CD4-positive, alpha-beta T cell (primary cell): ENCODE data around the gene PLA2G15. TPM values are rescaled to one million over a fixed set of nuclear protein-coding genes. Genes with fewer than 3 reads are reported as not detected.
A peak's percentile ranks its signal among the peaks of the same experiment; 100 is the strongest.

Experiments used
- ATAC-seq: fragments of 200-7000 bp; cut with Tn5 transposase; one replicate; pipeline ENCODE4 v1.10.0; 2022; ENCODE audit warnings: mild to moderate bottlenecking; ENCODE audit not compliant: poor library complexity
- CTCF ChIA-PET: fragments of 350-600 bp; sonication (Branson Sonifier 250); formaldehyde crosslinking; loops from one replicate; lab custom pipeline; 2021; ENCODE audit warnings: antibody characterized with exemption, inconsistent platforms; lab: Charles Lee
- POLR2A ChIA-PET: fragments of 350-600 bp; sonication (Branson Sonifier 250); formaldehyde crosslinking; loops from one replicate; lab custom pipeline; 2021; ENCODE audit warnings: antibody characterized with exemption, inconsistent platforms; lab: Charles Lee
- DNase-seq, 14 experiments: peaks; one replicate each; pipeline ENCODE4 v3.0.0-alpha.2; 2013 to 2020; ENCODE audit warnings: mixed read lengths in 2 of 14
- H3K27ac ChIP-seq, 2 donors: one replicate each; pipeline versions ENCODE4 v1.5.1 to v1.7.0; 2013; ENCODE audit warnings: low read length in 2 of 2, low read depth in 1 of 2, mild to moderate bottlenecking in 1 of 2
- H3K27me3 ChIP-seq, 2 experiments: 1 replicate in 1 of 2; 2 replicates in 1 of 2; pipeline versions ENCODE4 v1.6.1 to v1.7.0; 2013; ENCODE audit warnings: low read length in 2 of 2, control low read depth in 1 of 2, mild to moderate bottlenecking in 1 of 2, moderate library complexity in 1 of 2; ENCODE audit not compliant: insufficient read depth in 2 of 2, control insufficient read depth in 1 of 2
- H3K36me3 ChIP-seq: one replicate; pipeline ENCODE4 v1.6.1; 2013; ENCODE audit warnings: low read length, control low read depth; ENCODE audit not compliant: insufficient read depth
- H3K4me1 ChIP-seq: one replicate; pipeline ENCODE4 v1.6.1; 2013; ENCODE audit warnings: low read length, control low read depth; ENCODE audit not compliant: insufficient read depth
- H3K4me3 ChIP-seq: one replicate; pipeline ENCODE4 v1.5.1; 2013; ENCODE audit warnings: mild to moderate bottlenecking, low read length, moderate library complexity
- H3K9me3 ChIP-seq, 2 experiments: 1 replicate in 1 of 2; 2 replicates in 1 of 2; pipeline versions ENCODE4 v1.6.1 to v1.7.0; 2013; ENCODE audit warnings: low read length in 2 of 2, mild to moderate bottlenecking in 2 of 2, control low read depth in 1 of 2, moderate library complexity in 1 of 2; ENCODE audit not compliant: control insufficient read depth in 1 of 2, insufficient read depth in 1 of 2
- H3K27ac Mint-ChIP-seq: one replicate; pipeline ENCODE4 v1.8.0; 2020; ENCODE audit warnings: mixed read lengths
- H3K27me3 Mint-ChIP-seq: one replicate; pipeline ENCODE4 v1.8.0; 2021; ENCODE audit warnings: mixed read lengths
- H3K36me3 Mint-ChIP-seq: one replicate; pipeline ENCODE4 v1.8.0; 2021; ENCODE audit warnings: low read depth, mixed read lengths
- H3K4me1 Mint-ChIP-seq: one replicate; pipeline ENCODE4 v1.8.0; 2021; ENCODE audit warnings: low read depth, mixed read lengths
- H3K4me3 Mint-ChIP-seq: one replicate; pipeline ENCODE4 v1.8.0; 2020; ENCODE audit warnings: mild to moderate bottlenecking, mixed read lengths
- H3K9me3 Mint-ChIP-seq: one replicate; pipeline ENCODE4 v1.8.0; 2020; ENCODE audit warnings: mixed read lengths
- intact Hi-C, 2 experiments: fragments of 100-400 bp; cut with DNase I in 1 of 2; cut with micrococcal nuclease in 1 of 2; formaldehyde crosslinking; loops; one replicate each; pipeline versions ENCODE4 v1.15.1 to v1.9.0; 2023 to 2025; cut with DNase I, micrococcal nuclease
- total RNA-seq, 174 experiments: library from RNA in 2 of 174; stranded (reverse) in 2 of 174; gene quantifications; one replicate each; pipeline ENCODE4 v1.2.3 and lab custom pipeline; 2021 to 2026
- TF ChIP-seq, protein P1 (sequence below): fragments of 200-600 bp; IDR thresholded peaks from one replicate; pipeline ENCODE4 v1.8.0; 2022; ENCODE audit warnings: antibody characterized with exemption, mild to moderate bottlenecking

PLA2G15 gene
- total RNA-seq, 2 experiments from 2014 or later = 4.3 to 4.7 TPM

DNA sequence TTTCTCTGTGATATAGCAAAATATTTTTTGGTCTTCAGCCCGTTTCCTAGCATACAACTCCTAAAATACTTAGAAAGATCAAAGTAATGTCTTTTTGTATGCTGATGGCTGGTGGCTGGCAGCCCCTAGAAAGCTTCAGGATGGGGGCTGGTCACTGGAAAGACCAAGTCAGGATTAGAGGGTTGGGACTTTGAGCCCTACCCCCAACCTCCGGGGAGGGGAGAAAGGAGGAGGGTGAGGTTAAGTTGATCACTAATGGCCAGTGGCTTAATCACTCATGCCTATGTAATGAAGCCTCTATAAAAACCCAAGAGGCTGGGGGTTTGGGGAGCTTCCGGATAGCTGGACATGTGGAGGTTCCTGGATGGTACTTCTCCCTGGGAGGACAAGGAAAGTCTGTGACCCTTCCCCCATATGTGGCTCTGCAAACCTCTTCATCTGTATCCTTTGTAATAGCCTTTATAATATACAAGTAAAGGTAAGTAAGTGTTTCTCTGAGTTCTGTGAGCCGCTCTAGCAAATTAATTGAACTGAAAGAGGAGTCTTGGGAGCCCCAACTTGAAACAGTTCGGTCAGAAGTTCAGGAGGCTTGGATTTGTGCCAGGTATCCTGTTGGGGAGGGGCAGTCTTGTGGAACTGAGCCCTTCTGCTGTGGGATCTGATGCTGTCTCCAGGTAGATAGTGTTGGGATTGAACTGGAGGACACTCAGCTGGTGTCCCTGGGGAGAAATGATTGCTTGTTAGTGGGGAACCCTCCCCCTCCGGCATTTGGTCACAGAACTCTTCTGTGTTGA is 22.6 kb downstream of the PLA2G15 start:
- ChIA-PET CTCF (interaction anchor here (1.5 kb wide), 1 partner anchor 61 kb away, joined by 5 read pairs; no protein-coding TSS in a partner anchor), POLR2A (interaction anchor here (1.5 to 12.9 kb wide), 2 partner anchors 18 to 43 kb away, joined by 3 to 271 read pairs; partner anchors contain the start of genes PRMT7 and SLC7A6OS)
- Histone ChIP-seq H3K36me3 (peaks cover 32% of the 10 kb centered on the region), H3K27ac (peak overlapping the region; percentile 47 to 70), H3K4me3 (no peak overlapping the region), H3K27me3 (no peaks in the 10 kb centered on the region), H3K4me1 (peaks cover 84% of the 10 kb centered on the region), H3K9me3 (no peaks in the 10 kb centered on the region)
- Mint-ChIP-seq H3K36me3 (peaks cover 69% of the 10 kb centered on the region), H3K9me3 (no peaks in the 10 kb centered on the region), H3K4me3 (peak overlapping the region; percentile 70), H3K27ac (peak overlapping the region; percentile 94), H3K4me1 (peaks cover 85% of the 10 kb centered on the region), H3K27me3 (no peaks in the 10 kb centered on the region)
- DNase-seq = peak in 1 of 14 experiments; percentile 19
- intact Hi-C loops = no loop called here
- no peak for ATAC-seq
- TF ChIP-seq, protein P1, sequence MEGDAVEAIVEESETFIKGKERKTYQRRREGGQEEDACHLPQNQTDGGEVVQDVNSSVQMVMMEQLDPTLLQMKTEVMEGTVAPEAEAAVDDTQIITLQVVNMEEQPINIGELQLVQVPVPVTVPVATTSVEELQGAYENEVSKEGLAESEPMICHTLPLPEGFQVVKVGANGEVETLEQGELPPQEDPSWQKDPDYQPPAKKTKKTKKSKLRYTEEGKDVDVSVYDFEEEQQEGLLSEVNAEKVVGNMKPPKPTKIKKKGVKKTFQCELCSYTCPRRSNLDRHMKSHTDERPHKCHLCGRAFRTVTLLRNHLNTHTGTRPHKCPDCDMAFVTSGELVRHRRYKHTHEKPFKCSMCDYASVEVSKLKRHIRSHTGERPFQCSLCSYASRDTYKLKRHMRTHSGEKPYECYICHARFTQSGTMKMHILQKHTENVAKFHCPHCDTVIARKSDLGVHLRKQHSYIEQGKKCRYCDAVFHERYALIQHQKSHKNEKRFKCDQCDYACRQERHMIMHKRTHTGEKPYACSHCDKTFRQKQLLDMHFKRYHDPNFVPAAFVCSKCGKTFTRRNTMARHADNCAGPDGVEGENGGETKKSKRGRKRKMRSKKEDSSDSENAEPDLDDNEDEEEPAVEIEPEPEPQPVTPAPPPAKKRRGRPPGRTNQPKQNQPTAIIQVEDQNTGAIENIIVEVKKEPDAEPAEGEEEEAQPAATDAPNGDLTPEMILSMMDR = no peak

DNA sequence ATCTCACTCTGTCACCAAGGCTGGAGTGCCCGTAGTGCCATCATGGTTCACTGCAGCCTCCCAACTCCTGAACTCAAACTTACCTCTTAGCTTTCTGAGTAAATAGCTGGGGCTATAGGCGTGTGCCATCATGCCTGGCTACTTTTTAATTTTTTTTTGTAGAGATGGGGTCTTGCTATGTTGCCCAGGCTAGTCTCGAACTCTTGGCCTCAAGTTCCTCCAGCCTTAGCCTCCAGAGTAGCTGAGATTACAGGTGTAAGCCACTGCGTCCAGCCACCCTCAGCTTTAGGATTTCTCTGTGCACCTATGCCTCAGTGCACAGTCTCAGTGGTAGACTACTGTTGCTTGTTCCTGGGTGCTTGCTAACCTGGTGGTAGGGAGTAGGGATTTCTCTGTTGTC is 24.6 kb downstream of the PLA2G15 start:
- Histone ChIP-seq H3K4me3 (no peak overlapping the region), H3K36me3 (peaks cover 41% of the 10 kb centered on the region)
- POLR2A ChIA-PET = interaction anchor here (1.1 to 12.9 kb wide), 3 partner anchors 16 to 185 kb away, joined by 4 to 271 read pairs (median 7); partner anchors contain the start of genes NFATC3, PRMT7 and SLC7A6OS

DNA sequence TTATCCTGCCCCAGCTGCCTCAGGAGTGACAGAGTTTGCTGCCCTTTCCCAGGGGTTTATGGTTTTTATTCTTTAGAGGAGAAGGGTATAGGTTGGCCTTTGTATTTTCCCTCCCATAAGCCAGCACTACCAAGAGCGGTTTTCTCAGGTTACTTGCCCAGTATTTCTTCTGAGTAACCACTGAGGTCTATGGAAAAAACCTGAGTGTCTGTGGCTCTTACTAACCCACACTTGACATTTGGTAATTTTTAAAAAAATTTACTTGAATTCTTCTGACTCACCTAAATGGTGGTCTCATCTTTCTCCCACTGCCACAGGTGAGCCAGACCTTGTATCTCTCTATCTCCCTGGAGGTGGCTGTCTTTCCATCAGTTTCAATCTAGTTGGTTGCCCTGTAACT is 25.2 kb downstream of the PLA2G15 start:
- Histone ChIP-seq H3K4me1 (peaks cover 96% of the 10 kb centered on the region), H3K9me3 (no peaks in the 10 kb centered on the region), H3K4me3 (no peak overlapping the region), H3K27me3 (no peaks in the 10 kb centered on the region), H3K36me3 (peaks cover 46% of the 10 kb centered on the region), H3K27ac (peak overlapping the region; percentile 71 to 84)
- no peaks in the 10 kb centered on the region for H3K9me3 Mint-ChIP-seq
- intact Hi-C loops = no loop called here
- TF ChIP-seq, protein P1 = no peak
- DNase-seq (peak in 3 of 14 experiments; percentile 23 to 63 (median 46)), ATAC-seq (no peak)
- peaks cover 91% of the 10 kb centered on the region for H3K4me1 Mint-ChIP-seq
- ChIA-PET CTCF (interaction anchor here (0.7 to 3.9 kb wide), 4 partner anchors 9 to 15 kb away, joined by 3 to 23 read pairs (median 12); no protein-coding TSS in a partner anchor), POLR2A (interaction anchor here (1.7 to 12.9 kb wide), 2 partner anchors 15 to 41 kb away, joined by 7 to 271 read pairs; partner anchors contain the start of genes PRMT7 and SLC7A6OS)
- H3K27ac Mint-ChIP-seq = peak overlapping the region; percentile 94
- peak overlapping the region; percentile 18 for H3K4me3 Mint-ChIP-seq
- H3K36me3 Mint-ChIP-seq = peaks cover 75% of the 10 kb centered on the region
- H3K27me3 Mint-ChIP-seq = no peaks in the 10 kb centered on the region

More for the DNA sequence above, 24.6 kb downstream of the PLA2G15 start:
- Mint-ChIP-seq H3K9me3 (no peaks in the 10 kb centered on the region), H3K36me3 (peaks cover 75% of the 10 kb centered on the region), H3K4me1 (peaks cover 91% of the 10 kb centered on the region), H3K27ac (peak overlapping the region; percentile 94), H3K27me3 (no peaks in the 10 kb centered on the region), H3K4me3 (peak overlapping the region; percentile 77)
- no peak for ATAC-seq
- Histone ChIP-seq H3K4me1 (peaks cover 91% of the 10 kb centered on the region), H3K27ac (peak overlapping the region; percentile 71 to 84), H3K9me3 (no peaks in the 10 kb centered on the region), H3K27me3 (no peaks in the 10 kb centered on the region)
- CTCF ChIA-PET = interaction anchor here (1.3 to 3.9 kb wide), 4 partner anchors 8 to 59 kb away, joined by 4 to 23 read pairs (median 12); no protein-coding TSS in a partner anchor
- intact Hi-C loops = no loop called here
- TF ChIP-seq, protein P1 = no peak
- DNase-seq = no peak
